SK-N-SH treated with all-trans-retinoic acid at 6 μM for 48 hours (cell line): ENCODE data around the gene ARHGDIA.
A peak's percentile ranks its signal among the peaks of the same experiment; 100 is the strongest.

Source experiments
- ATAC-seq: fragments of 200-7000 bp; cut with Tn5 transposase; 3 replicates; pipeline ENCODE4 v1.9.1; 2020; ENCODE audit warnings: mild to moderate bottlenecking, moderate library complexity
- BACH2 ChIP-seq: fragments of 250-450 bp; sonication (Bioruptor Pico); IDR thresholded peaks from 2 replicates; pipeline ENCODE4 v1.9.0; 2021; ENCODE audit warnings: mild to moderate bottlenecking, borderline replicate concordance
- CSDC2 ChIP-seq: fragments of 250-450 bp; sonication (Bioruptor Pico); IDR thresholded peaks from 2 replicates; pipeline ENCODE4 v1.5.0; 2020; ENCODE audit warnings: mild to moderate bottlenecking, moderate library complexity
- GLIS3 ChIP-seq: fragments of 250-450 bp; sonication (Bioruptor Pico); IDR thresholded peaks from 2 replicates; pipeline ENCODE4 v1.5.0; 2020; ENCODE audit warnings: mild to moderate bottlenecking, moderate library complexity
- ISL1 ChIP-seq: fragments of 250-450 bp; sonication (Bioruptor Pico); IDR thresholded peaks from 2 replicates; pipeline ENCODE4 v2.1.2; 2022; ENCODE audit warnings: mild to moderate bottlenecking, moderate library complexity
- OSR1 ChIP-seq: fragments of 250-450 bp; sonication (Bioruptor Pico); IDR thresholded peaks from 2 replicates; pipeline ENCODE4 v1.8.0; 2022; ENCODE audit warnings: moderate library complexity, mild to moderate bottlenecking, inconsistent platforms
- PPARA ChIP-seq: fragments of 250-450 bp; sonication (Bioruptor Pico); IDR thresholded peaks from 2 replicates; pipeline ENCODE4 v1.5.0; 2020; ENCODE audit warnings: mild to moderate bottlenecking, borderline replicate concordance
- RARB ChIP-seq: fragments of 250-450 bp; sonication (Bioruptor Pico); IDR thresholded peaks from 2 replicates; pipeline ENCODE4 v1.8.0; 2021; ENCODE audit warnings: mild to moderate bottlenecking, moderate library complexity
- SNAI2 ChIP-seq: fragments of 250-450 bp; sonication (Bioruptor Pico); IDR thresholded peaks from 2 replicates; pipeline ENCODE4 v1.5.0; 2020; ENCODE audit warnings: mild to moderate bottlenecking, moderate library complexity
- TCF4 ChIP-seq: fragments of 250-450 bp; sonication (Bioruptor Pico); IDR thresholded peaks from 2 replicates; pipeline ENCODE4 v1.8.0; 2021; ENCODE audit warnings: mild to moderate bottlenecking, moderate library complexity, borderline replicate concordance
- TOX ChIP-seq: fragments of 250-450 bp; sonication (Bioruptor Pico); IDR thresholded peaks from 2 replicates; pipeline ENCODE4 v1.8.0; 2021; ENCODE audit warnings: mild to moderate bottlenecking, moderate library complexity, borderline replicate concordance
- ZC3H10 ChIP-seq: fragments of 250-450 bp; sonication (Bioruptor Pico); IDR thresholded peaks from 2 replicates; pipeline ENCODE4 v1.5.1; 2021; ENCODE audit warnings: mild to moderate bottlenecking, moderate library complexity
- ZFP30 ChIP-seq: fragments of 450-650 bp; formaldehyde crosslinking; IDR thresholded peaks from 2 replicates; pipeline ENCODE4 v1.5.0; 2022; ENCODE audit warnings: mild to moderate bottlenecking, moderate library complexity
- ZNF565 ChIP-seq: fragments of 450-650 bp; formaldehyde crosslinking; conservative IDR thresholded peaks from 2 replicates; pipeline ENCODE4 v1.5.0; 2020; ENCODE audit warnings: low read depth, mild to moderate bottlenecking, moderate library complexity
- ZNF70 ChIP-seq: fragments of 450-650 bp; formaldehyde crosslinking; IDR thresholded peaks from 2 replicates; pipeline ENCODE4 v1.5.0; 2020; ENCODE audit warnings: mild to moderate bottlenecking, moderate library complexity
- ZNF8 ChIP-seq: fragments of 450-650 bp; formaldehyde crosslinking; IDR thresholded peaks from 2 replicates; pipeline ENCODE4 v1.5.0; 2020; ENCODE audit warnings: mild to moderate bottlenecking, moderate library complexity
- TF ChIP-seq, protein P1 (sequence below): fragments of 250-450 bp; sonication (Bioruptor Pico); IDR thresholded peaks from 2 replicates; pipeline ENCODE4 v1.8.0; 2021; ENCODE audit warnings: low read depth, mild to moderate bottlenecking, moderate library complexity, borderline replicate concordance
- TF ChIP-seq, protein P2 (sequence below): fragments of 250-450 bp; sonication (Bioruptor Pico); IDR thresholded peaks from 2 replicates; pipeline ENCODE4 v1.8.0; 2020; ENCODE audit warnings: mild to moderate bottlenecking, moderate library complexity, borderline replicate concordance
- TF ChIP-seq, protein P3 (sequence below): fragments of 250-450 bp; sonication (Bioruptor Pico); IDR thresholded peaks from 2 replicates; pipeline ENCODE4 v1.5.1; 2020; ENCODE audit warnings: low read depth, mild to moderate bottlenecking, moderate library complexity
- TF ChIP-seq, protein P4 (sequence below): fragments of 250-450 bp; sonication (Bioruptor Pico); IDR thresholded peaks from 2 replicates; pipeline ENCODE4 v1.5.0; 2020; ENCODE audit warnings: mild to moderate bottlenecking, moderate library complexity
- TF ChIP-seq, protein P5 (sequence below): fragments of 250-450 bp; sonication (Bioruptor Pico); IDR thresholded peaks from 2 replicates; pipeline ENCODE4 v1.5.1; 2021; ENCODE audit warnings: mild to moderate bottlenecking, moderate library complexity

The ARHGDIA gene

DNA sequence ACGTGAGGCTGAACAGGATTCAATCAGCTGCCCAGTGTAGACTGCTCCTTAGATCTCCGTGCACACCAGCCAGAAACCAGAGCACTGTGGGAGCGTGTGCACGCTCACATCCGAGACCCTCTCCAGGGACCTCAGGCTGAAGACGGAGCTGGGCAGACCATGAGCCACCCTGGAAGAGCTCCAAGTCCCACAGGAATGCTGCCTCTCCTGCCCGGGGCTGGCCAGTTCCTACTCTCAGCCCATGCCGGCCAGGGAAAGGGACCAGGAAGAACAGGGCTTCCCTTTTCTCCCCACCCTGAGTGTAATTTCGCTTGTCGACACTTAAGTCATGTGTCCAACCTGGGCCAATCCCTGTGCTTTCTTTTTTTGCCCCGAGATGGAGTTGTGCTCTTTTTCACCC, 13.4 kb upstream of the ARHGDIA start:
- TF ChIP-seq OSR1 (CRISPR knock-in tag) = no peak
- TF ChIP-seq ISL1 (CRISPR knock-in tag) = no peak
- TF ChIP-seq, protein P1, sequence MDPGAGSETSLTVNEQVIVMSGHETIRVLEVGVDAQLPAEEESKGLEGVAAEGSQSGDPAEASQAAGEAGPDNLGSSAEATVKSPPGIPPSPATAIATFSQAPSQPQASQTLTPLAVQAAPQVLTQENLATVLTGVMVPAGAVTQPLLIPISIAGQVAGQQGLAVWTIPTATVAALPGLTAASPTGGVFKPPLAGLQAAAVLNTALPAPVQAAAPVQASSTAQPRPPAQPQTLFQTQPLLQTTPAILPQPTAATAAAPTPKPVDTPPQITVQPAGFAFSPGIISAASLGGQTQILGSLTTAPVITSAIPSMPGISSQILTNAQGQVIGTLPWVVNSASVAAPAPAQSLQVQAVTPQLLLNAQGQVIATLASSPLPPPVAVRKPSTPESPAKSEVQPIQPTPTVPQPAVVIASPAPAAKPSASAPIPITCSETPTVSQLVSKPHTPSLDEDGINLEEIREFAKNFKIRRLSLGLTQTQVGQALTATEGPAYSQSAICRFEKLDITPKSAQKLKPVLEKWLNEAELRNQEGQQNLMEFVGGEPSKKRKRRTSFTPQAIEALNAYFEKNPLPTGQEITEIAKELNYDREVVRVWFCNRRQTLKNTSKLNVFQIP (CRISPR knock-in tag) = no peak
- TF ChIP-seq PPARA (CRISPR knock-in tag) = no peak
- TF ChIP-seq RARB = no peak
- TF ChIP-seq ZNF70 (CRISPR knock-in tag) = no peak
- TF ChIP-seq, protein P2, sequence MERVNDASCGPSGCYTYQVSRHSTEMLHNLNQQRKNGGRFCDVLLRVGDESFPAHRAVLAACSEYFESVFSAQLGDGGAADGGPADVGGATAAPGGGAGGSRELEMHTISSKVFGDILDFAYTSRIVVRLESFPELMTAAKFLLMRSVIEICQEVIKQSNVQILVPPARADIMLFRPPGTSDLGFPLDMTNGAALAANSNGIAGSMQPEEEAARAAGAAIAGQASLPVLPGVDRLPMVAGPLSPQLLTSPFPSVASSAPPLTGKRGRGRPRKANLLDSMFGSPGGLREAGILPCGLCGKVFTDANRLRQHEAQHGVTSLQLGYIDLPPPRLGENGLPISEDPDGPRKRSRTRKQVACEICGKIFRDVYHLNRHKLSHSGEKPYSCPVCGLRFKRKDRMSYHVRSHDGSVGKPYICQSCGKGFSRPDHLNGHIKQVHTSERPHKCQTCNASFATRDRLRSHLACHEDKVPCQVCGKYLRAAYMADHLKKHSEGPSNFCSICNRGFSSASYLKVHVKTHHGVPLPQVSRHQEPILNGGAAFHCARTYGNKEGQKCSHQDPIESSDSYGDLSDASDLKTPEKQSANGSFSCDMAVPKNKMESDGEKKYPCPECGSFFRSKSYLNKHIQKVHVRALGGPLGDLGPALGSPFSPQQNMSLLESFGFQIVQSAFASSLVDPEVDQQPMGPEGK (CRISPR knock-in tag) = no peak
- TF ChIP-seq TOX (CRISPR knock-in tag) = no peak
- no peak for TF ChIP-seq CSDC2
- TF ChIP-seq ZC3H10 (CRISPR knock-in tag) = no peak
- TF ChIP-seq, all 23 proteins: peak for 0
- ATAC-seq = peak; percentile 38

DNA sequence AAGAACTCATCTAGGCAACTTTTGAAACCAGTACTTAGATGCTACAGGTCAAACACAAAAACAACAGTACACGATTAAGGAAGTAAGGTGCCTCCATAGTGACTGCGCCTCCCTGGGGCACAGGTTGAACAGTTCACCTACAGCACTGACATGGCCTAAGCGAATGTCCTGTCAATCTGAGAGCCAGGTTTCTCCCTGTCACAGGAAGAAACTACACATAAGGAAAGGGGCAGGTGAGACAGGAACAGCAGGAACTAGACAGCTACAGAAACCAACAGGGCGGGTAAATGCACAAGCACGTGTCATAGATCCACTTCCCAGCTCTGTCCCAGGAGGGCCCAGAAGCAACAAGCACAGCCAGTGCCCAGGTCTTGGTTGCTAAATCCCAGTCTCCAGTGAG, 8.0 kb upstream of the ARHGDIA start:
- TF ChIP-seq ZFP30 (no peak), ZNF565 (CRISPR knock-in tag) (no peak), OSR1 (CRISPR knock-in tag) (no peak)
- TF ChIP-seq, protein P1 (CRISPR knock-in tag) = no peak
- TF ChIP-seq, protein P3, sequence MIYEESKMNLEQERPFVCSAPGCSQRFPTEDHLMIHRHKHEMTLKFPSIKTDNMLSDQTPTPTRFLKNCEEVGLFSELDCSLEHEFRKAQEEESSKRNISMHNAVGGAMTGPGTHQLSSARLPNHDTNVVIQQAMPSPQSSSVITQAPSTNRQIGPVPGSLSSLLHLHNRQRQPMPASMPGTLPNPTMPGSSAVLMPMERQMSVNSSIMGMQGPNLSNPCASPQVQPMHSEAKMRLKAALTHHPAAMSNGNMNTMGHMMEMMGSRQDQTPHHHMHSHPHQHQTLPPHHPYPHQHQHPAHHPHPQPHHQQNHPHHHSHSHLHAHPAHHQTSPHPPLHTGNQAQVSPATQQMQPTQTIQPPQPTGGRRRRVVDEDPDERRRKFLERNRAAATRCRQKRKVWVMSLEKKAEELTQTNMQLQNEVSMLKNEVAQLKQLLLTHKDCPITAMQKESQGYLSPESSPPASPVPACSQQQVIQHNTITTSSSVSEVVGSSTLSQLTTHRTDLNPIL (CRISPR knock-in tag) = no peak
- TF ChIP-seq, protein P4, sequence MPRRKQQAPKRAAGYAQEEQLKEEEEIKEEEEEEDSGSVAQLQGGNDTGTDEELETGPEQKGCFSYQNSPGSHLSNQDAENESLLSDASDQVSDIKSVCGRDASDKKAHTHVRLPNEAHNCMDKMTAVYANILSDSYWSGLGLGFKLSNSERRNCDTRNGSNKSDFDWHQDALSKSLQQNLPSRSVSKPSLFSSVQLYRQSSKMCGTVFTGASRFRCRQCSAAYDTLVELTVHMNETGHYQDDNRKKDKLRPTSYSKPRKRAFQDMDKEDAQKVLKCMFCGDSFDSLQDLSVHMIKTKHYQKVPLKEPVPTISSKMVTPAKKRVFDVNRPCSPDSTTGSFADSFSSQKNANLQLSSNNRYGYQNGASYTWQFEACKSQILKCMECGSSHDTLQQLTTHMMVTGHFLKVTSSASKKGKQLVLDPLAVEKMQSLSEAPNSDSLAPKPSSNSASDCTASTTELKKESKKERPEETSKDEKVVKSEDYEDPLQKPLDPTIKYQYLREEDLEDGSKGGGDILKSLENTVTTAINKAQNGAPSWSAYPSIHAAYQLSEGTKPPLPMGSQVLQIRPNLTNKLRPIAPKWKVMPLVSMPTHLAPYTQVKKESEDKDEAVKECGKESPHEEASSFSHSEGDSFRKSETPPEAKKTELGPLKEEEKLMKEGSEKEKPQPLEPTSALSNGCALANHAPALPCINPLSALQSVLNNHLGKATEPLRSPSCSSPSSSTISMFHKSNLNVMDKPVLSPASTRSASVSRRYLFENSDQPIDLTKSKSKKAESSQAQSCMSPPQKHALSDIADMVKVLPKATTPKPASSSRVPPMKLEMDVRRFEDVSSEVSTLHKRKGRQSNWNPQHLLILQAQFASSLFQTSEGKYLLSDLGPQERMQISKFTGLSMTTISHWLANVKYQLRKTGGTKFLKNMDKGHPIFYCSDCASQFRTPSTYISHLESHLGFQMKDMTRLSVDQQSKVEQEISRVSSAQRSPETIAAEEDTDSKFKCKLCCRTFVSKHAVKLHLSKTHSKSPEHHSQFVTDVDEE (CRISPR knock-in tag) = no peak
- ATAC-seq = no peak

DNA sequence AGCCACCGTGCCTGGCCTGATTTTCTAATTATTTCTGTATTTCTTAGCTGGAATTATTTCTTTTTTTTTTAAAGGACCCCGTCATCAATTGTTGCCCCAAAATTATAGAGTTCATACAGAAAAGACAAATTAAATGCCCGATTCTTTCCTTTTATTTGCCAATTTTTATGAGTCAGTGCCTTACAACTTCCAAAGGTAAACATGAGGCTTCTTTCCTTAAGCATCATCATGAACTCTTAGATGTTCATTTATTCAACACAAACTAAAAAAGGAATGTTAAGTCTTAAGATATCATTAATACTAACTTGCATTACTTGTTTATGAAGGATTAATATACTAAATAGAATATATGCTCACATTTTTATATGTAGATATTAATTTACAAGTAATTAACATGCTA, 7.2 kb upstream of the ARHGDIA start:
- ATAC-seq = no peak
- TF ChIP-seq PPARA (CRISPR knock-in tag) (no peak), ZC3H10 (CRISPR knock-in tag) (no peak), GLIS3 (CRISPR knock-in tag) (no peak), SNAI2 (CRISPR knock-in tag) (no peak)
- TF ChIP-seq, protein P1 (CRISPR knock-in tag) = no peak

DNA sequence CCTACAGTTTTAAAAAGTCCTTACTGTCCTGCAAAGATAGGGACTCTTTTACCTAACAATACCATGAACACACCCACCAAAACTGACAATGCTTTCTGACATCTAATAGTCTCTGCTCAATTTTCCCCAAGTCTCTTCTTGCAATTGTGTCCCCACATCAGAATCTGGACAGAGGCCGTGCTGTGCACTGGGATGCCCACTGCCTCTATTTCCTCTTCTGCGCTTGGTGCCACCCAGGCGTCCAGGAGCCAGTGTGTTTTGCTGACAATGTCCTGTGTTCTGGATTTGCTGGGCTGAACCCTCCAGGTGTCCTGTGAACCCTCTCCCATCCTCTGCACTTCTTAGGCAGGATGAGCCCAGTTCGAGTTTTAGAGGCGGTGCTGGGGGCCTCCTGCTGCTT, 6.4 kb upstream of the ARHGDIA start:
- no peak for ATAC-seq
- no peak for TF ChIP-seq TOX (CRISPR knock-in tag)
- TF ChIP-seq, protein P5, sequence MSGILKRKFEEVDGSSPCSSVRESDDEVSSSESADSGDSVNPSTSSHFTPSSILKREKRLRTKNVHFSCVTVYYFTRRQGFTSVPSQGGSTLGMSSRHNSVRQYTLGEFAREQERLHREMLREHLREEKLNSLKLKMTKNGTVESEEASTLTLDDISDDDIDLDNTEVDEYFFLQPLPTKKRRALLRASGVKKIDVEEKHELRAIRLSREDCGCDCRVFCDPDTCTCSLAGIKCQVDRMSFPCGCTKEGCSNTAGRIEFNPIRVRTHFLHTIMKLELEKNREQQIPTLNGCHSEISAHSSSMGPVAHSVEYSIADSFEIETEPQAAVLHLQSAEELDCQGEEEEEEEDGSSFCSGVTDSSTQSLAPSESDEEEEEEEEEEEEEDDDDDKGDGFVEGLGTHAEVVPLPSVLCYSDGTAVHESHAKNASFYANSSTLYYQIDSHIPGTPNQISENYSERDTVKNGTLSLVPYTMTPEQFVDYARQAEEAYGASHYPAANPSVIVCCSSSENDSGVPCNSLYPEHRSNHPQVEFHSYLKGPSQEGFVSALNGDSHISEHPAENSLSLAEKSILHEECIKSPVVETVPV = no peak
- no peak for TF ChIP-seq ZFP30
- TF ChIP-seq GLIS3 (CRISPR knock-in tag) = no peak
- TF ChIP-seq RARB = no peak
- no peak for TF ChIP-seq ZNF70 (CRISPR knock-in tag)
- no peak for TF ChIP-seq BACH2 (CRISPR knock-in tag)
- TF ChIP-seq, protein P2 (CRISPR knock-in tag) = no peak
- no peak for TF ChIP-seq ZNF8 (CRISPR knock-in tag)
- TF ChIP-seq TCF4 (CRISPR knock-in tag) = no peak
